Left ventricle myocardium inferior (tissue), 1 donor: ENCODE data around the gene CCR9. TPM values are rescaled to one million over a fixed set of nuclear protein-coding genes. Genes with fewer than 3 reads are reported as not detected.

Experiments
- DNase-seq: peaks from one replicate; pipeline ENCODE4 v3.0.0-alpha.2; 2020
- H3K27ac ChIP-seq: fragments of 200-600 bp; replicated peaks from 2 replicates; pipeline ENCODE4 v1.8.0; 2021
- H3K27me3 ChIP-seq: fragments of 200-600 bp; 2 replicates; pipeline ENCODE4 v1.8.0; 2021; ENCODE audit warnings: low read depth
- H3K36me3 ChIP-seq: fragments of 200-600 bp; 2 replicates; pipeline ENCODE4 v1.8.0; 2021
- H3K4me1 ChIP-seq: fragments of 200-600 bp; 2 replicates; pipeline ENCODE4 v1.8.0; 2021
- H3K4me3 ChIP-seq: fragments of 200-600 bp; 2 replicates; pipeline ENCODE4 v1.8.0; 2021; ENCODE audit warnings: mild to moderate bottlenecking, moderate library complexity
- H3K9me3 ChIP-seq: fragments of 200-600 bp; replicated peaks from 2 replicates; pipeline ENCODE4 v1.8.0; 2021
- intact Hi-C: fragments of 100-400 bp; cut with micrococcal nuclease; formaldehyde crosslinking; loops from one replicate; pipeline ENCODE4 v1.11.0; 2022
- total RNA-seq: library from RNA; stranded (reverse); fragmentation: NEBNext Ultra II Directional; extraction: Animal tissue kit (Norgen Biotek cat#: 25700); gene quantifications from one replicate; pipeline ENCODE4 v1.2.1, GENCODE V29; 2021
- TF ChIP-seq, protein P1 (sequence below): fragments of 200-600 bp; IDR thresholded peaks from 2 replicates; pipeline ENCODE4 v1.8.0; 2021; ENCODE audit warnings: antibody characterized with exemption, mild to moderate bottlenecking, borderline replicate concordance
- donor health status: DM: no; HTN: yes; CAD: no; lungs with severe emphysema.

The CCR9 gene
- total RNA-seq, 1 donor from 2014 or later = not detected

DNA sequence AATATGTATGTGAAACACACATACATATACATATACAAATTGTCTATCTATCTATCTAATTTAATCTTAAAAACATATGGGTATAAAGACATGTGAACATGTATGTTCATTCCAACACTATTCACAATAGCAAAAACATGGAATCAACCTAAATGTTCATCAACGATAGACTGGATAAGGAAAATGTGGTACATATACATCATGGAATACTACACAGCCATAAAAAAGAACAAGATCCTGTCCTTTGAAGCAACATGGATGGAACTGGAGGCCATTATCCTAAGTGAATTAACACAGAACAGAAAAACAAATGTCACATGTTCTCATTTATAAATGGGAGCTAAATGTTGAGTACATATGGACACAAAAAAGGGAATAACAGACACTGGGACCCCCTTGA lies 5.8 kb downstream of the CCR9 start:
- TF ChIP-seq, protein P1, sequence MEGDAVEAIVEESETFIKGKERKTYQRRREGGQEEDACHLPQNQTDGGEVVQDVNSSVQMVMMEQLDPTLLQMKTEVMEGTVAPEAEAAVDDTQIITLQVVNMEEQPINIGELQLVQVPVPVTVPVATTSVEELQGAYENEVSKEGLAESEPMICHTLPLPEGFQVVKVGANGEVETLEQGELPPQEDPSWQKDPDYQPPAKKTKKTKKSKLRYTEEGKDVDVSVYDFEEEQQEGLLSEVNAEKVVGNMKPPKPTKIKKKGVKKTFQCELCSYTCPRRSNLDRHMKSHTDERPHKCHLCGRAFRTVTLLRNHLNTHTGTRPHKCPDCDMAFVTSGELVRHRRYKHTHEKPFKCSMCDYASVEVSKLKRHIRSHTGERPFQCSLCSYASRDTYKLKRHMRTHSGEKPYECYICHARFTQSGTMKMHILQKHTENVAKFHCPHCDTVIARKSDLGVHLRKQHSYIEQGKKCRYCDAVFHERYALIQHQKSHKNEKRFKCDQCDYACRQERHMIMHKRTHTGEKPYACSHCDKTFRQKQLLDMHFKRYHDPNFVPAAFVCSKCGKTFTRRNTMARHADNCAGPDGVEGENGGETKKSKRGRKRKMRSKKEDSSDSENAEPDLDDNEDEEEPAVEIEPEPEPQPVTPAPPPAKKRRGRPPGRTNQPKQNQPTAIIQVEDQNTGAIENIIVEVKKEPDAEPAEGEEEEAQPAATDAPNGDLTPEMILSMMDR = no peak
- intact Hi-C loops = no loop called here

DNA sequence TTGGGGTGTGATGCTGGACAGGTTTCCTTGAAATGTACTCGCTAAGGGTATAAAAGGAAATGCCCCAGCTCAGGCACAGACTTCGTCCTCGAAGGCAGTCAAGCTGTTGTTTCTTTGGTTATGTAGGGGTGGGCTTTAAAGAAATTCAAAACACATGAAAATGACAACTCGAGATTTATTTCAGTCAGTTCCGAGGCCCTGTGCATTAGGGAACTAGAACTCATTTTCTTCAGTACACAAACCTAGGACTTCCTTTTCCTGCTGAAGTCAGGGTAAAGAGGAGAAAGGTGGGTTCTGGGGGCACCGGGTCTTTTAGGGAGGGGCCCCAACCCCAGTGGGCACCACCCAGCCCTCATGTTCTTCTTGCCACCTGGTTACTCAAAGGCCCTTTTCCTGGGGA lies 7.7 kb downstream of the CCR9 start:
- no peak overlapping the region for H3K27ac ChIP-seq
- no peaks in the 10 kb centered on the region for H3K4me1 ChIP-seq
- TF ChIP-seq, protein P1 = no peak
- no peaks in the 10 kb centered on the region for H3K36me3 ChIP-seq
- intact Hi-C loops = no loop called here
- H3K4me3 ChIP-seq = no peak overlapping the region
- H3K27me3 ChIP-seq = no peaks in the 10 kb centered on the region
- no peaks in the 10 kb centered on the region for H3K9me3 ChIP-seq
- DNase-seq = no peak

More for the DNA sequence above, 5.8 kb downstream of the CCR9 start:
- Histone ChIP-seq H3K27me3 (no peaks in the 10 kb centered on the region), H3K27ac (no peak overlapping the region), H3K4me1 (no peaks in the 10 kb centered on the region), H3K36me3 (no peaks in the 10 kb centered on the region), H3K9me3 (no peaks in the 10 kb centered on the region), H3K4me3 (no peak overlapping the region)
- DNase-seq = no peak

DNA sequence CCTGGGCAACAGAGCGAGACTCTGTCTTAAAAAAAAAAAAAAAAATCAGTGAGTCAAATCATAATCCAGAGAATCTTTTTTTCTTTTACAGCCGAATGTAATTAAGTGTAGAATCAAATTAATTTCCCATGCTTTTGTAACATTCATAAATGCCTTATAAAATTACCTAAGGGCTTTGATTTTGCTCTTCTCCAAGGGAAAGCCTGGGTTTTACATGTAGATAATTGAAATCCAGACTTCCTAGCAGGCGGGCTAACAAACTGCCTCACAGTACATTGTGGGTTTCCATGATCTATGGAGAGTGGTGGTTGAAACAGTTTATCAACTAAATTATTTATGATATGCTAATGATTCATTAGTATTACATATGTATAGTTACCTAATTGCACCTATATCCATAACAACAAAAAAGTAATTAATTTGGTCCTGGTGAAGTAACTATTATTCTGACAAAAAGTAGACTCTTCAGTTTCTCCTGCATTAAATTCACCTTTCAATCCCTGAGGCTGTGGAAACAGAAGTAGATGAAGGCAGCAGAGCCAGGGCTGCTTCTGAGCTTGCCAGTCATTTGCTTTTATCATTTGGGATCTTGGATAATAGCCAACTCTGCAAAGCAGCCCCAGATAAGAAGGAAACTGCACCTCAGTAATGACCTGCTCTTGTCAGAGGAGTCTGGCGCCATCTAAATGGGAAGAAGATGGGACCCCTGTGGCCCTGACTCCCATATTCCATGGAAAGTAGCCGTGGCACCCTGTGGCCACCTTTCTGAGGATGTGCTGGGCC lies 9.5 kb downstream of the CCR9 start:
- intact Hi-C loops = no loop called here
- TF ChIP-seq, protein P1 = no peak
- no peak overlapping the region for H3K27ac ChIP-seq

DNA sequence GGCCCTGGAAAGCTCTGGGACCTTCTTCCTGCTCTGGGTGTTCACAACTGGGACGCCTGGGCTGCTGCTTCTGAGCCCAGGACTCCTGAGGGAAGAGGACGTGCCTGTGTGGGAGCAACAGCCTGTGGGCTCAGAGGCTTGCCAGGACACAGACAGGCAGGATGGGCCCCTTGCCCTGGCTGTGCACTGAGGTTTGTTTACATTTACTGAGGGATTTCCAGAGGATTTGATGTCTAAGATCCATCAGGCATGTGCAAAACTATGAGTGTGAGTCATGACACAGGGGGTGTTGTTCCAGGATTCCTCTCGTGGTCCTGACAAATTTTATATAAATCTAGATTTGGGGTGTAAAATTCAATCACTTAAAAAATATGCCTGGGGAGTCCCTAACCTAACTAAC lies 10.6 kb downstream of the CCR9 start:
- no peak for DNase-seq
- no peaks in the 10 kb centered on the region for H3K4me1 ChIP-seq
- TF ChIP-seq, protein P1 = no peak
- no peaks in the 10 kb centered on the region for H3K27me3 ChIP-seq
- no peak overlapping the region for H3K4me3 ChIP-seq
- no peaks in the 10 kb centered on the region for H3K9me3 ChIP-seq
- H3K36me3 ChIP-seq = no peaks in the 10 kb centered on the region
- intact Hi-C loops = no loop called here
- H3K27ac ChIP-seq = no peak overlapping the region

More for the DNA sequence above, 9.5 kb downstream of the CCR9 start:
- H3K27me3 ChIP-seq = no peaks in the 10 kb centered on the region
- no peak for DNase-seq
- H3K4me1 ChIP-seq = no peaks in the 10 kb centered on the region
- no peaks in the 10 kb centered on the region for H3K9me3 ChIP-seq
- H3K36me3 ChIP-seq = no peaks in the 10 kb centered on the region
- H3K4me3 ChIP-seq = no peak overlapping the region

DNA sequence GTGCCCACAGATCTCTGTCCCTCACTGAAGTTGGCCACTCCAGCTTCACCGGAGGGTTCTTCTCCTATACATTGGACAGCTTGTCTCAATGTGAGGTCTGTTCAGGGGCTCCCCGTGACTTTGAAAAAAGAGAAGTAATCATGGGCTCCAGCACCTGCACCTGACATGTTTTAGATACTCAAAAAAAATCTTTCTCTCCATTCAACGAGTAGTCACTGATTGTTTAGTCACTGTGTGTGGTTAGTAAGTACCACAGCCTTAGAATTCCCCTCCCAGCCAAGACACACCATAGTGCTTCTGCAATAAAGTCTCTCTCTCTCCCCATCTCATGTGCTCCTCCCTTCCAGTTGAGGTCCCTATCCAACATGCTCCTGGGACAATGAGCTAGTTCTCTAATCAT lies 18.6 kb downstream of the CCR9 start:
- TF ChIP-seq, protein P1 = no peak
- Histone ChIP-seq H3K36me3 (peaks cover 5% of the 10 kb centered on the region), H3K4me1 (no peaks in the 10 kb centered on the region), H3K27me3 (no peaks in the 10 kb centered on the region), H3K9me3 (no peaks in the 10 kb centered on the region), H3K4me3 (no peak overlapping the region), H3K27ac (no peak overlapping the region)
- DNase-seq = no peak
- intact Hi-C loops = loop anchor here (10.0 kb wide), 1 partner anchor 140 kb away; no protein-coding TSS in a partner anchor
